ENCODE results near the gene PRSS8.

DNA sequence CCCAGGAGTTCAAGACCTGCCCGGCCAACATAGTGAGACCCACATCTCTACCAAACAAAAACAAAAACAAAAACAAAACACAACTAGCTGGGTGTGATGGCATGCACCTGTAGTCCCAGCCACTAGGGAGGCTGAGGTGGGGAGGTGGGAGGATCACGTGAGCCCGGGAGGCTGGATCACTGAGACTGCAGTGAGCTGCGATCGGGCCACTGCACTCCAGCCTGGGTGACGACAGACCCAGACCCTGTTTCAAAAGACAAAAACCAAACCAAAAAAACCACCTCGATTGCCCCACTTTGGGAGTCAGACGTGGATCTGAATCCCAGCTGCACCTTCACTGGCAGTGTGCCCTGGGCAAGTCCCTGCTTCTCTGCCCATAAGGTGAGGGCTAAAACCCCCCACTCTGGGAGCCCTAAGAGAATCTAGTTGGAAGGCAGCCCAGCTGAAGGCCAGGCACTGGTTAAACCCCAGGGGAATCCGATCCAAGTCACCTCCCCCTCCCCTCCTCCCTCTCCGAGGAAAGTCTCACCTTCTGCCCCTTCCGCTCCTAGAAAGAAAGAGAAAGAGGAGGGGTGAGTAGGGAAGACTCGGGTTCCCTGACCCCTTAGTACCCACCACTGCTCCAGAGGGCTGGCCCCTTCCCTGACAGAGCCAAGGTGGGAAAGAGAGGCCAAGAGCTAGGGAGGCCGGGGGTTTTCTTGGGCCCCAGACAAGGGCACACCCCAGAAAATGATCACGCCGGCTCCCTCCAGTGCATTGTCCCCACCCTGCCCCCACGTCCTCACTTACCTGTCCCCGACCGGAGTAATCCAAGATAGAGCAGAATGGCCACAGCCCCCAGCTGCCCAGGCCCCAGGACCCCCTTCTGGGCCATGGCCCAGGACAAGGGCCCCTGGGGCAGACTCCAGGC, 647 bp downstream of the PRSS8 start:
- TF ChIP-seq CTCF (conservative IDR thresholded peaks at IDR 0.05; ENCODE audit: low read length): no peak
- TF ChIP-seq EZH2phosphoT487 (IDR thresholded peaks at IDR 0.05; ENCODE audit: borderline replicate concordance): no peak
